HFF-Myc (cell line): ENCODE measurements around the gene KRT82.
"Not testable (repeated sequence)": the region's sequence is repeated elsewhere in the genome, so short reads cannot be mapped to it uniquely, and the experiment has no call there.

Source experiments
- DNase-seq: peaks from one replicate; pipeline ENCODE4 v3.0.0-alpha.2; 2011; ENCODE audit warnings: low read depth; ENCODE audit errors: extremely low read depth
- H3K4me3 ChIP-seq: replicated peaks from 2 replicates; pipeline ENCODE4 v1.5.1; 2011; ENCODE audit warnings: low read depth, mild to moderate bottlenecking, control low read depth, low read length
- CTCF ChIP-seq: IDR thresholded peaks from 2 replicates; pipeline ENCODE4 v1.5.1; 2012; ENCODE audit warnings: mild to moderate bottlenecking, low read depth, low read length, control low read depth; ENCODE audit errors: missing control alignments

KRT82 gene

GRCh38 chr12:52411815-52412214 lies 5.7 kb upstream of the KRT82 start:
- H3K4me3 ChIP-seq = no peak overlapping the region
- no peak for TF ChIP-seq CTCF
- no peak for DNase-seq

DNA sequence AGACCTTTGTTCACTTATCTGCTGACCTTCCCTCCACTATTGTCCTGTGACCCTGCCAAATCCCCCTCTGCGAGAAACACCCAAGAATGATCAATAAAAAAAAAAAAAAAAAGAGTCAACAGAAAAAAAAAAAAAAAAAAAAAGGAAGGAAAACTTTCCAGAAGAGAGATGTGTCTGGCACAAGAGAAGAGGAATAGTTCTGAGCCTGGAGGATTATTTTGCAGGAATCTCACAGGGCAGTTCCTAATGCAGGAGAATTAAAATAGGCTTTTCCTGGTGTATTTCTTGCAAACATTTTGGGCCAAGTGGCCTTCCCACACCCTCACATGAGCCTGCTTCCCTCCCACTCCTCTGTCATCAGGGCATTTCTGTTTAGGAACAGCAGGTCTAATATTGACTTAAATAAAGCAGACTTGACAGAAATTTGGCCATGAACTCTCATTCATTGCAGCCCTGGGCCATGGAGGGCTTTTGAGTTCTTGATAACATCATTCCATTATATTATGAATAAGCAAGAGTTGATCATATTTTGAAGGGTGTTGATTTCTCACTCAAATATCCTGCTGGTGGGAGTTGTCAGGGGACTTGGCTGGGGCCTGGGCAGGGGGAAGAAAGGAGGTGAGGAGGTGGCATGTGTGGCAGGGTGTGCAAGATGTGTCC lies 4.6 kb upstream of the KRT82 start:
- H3K4me3 ChIP-seq, DNase-seq: not testable (repeated sequence)

DNA sequence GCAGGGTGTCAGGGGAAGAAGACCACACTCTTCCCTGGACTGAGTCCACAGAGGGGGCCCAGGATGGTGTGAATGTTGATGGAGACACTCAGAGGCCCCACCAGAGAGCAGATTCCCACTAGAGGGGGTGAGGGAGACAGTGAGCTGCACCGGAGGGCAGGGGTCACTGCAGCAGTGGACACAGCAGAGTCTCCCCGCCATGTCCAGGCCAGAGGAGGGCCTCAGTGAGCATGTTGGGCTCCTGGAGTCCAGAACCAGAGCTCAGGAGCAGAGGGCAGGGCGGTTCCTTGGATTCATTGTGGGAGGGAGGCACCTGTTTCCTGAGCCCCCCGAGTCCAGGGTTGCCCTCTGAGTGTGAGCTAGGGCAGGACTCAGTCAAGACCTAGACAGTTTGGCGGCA lies 1.8 kb upstream of the KRT82 start:
- peak; percentile 5 for TF ChIP-seq CTCF
- no peak for DNase-seq
- no peak overlapping the region for H3K4me3 ChIP-seq

- no peak overlapping the region for H3K4me3 ChIP-seq
- no peak for DNase-seq
- no peak for TF ChIP-seq CTCF
These were observed 1.2 kb downstream of the KRT82 start for GRCh38 chr12:52404951-52405350.

- no peak for DNase-seq
- no peak for TF ChIP-seq CTCF
- H3K4me3 ChIP-seq = no peak overlapping the region
These were observed 2.6 kb downstream of the KRT82 start for GRCh38 chr12:52403561-52403960.

- TF ChIP-seq CTCF = no peak
- no peak for DNase-seq
- no peak overlapping the region for H3K4me3 ChIP-seq
These were observed 3.1 kb downstream of the KRT82 start for GRCh38 chr12:52402873-52403540.

GRCh38 chr12:52402377-52402776 lies 3.8 kb downstream of the KRT82 start:
- no peak for TF ChIP-seq CTCF
- DNase-seq = no peak
- H3K4me3 ChIP-seq = no peak overlapping the region
